ENCODE measurements around the gene ARHGAP6. TPM values are rescaled to one million over a fixed set of nuclear protein-coding genes. Genes with fewer than 3 reads are reported as not detected.
A peak's percentile ranks its signal among the peaks of the same experiment; 100 is the strongest.

The ARHGAP6 gene
- total RNA-seq, 4 donors from 2014 or later, result 49.2 to 63.8 (median 51.5) TPM

- Histone ChIP-seq H3K4me1 (peaks cover 8 to 30% of the 10 kb centered on the region in 2 donors), H3K36me3 (no peaks in the 10 kb centered on the region), H3K9me3 (no peaks in the 10 kb centered on the region), H3K27ac (peak overlapping the region in 2 of 3 donors; percentile 66), H3K27me3 (no peaks in the 10 kb centered on the region), H3K4me3 (replicated peaks in 1 of 3) (no peak overlapping the region)
- intact Hi-C loops (cut with DNase I), result no loop called here
- WGBS, 2 donors, result 92 to 95% methylated on average over 8 of the region's 8 CpGs
- TF ChIP-seq CTCF (IDR thresholded peaks at IDR 0.05) (no peak), POLR2A (IDR thresholded peaks at IDR 0.05) (no peak)
- DNase-seq, result no peak
Measured at GRCh38 chrX:11464836-11465463, 200.8 kb downstream of the ARHGAP6 start.

- Histone ChIP-seq H3K27ac (peak overlapping the region; percentile 60 to 66 (median 66)), H3K4me3 (replicated peaks in 1 of 3) (no peak overlapping the region), H3K27me3 (no peaks in the 10 kb centered on the region), H3K9me3 (no peaks in the 10 kb centered on the region), H3K4me1 (peaks cover 8 to 30% of the 10 kb centered on the region in 2 donors), H3K36me3 (no peaks in the 10 kb centered on the region)
- DNase-seq, result no peak
- intact Hi-C loops (cut with DNase I), result no loop called here
- TF ChIP-seq CTCF (IDR thresholded peaks at IDR 0.05), result no peak
- no peak for TF ChIP-seq POLR2A (IDR thresholded peaks at IDR 0.05)
- 56 to 64% methylated on average over 1 of the region's 1 CpG for WGBS, 2 donors
Measured at GRCh38 chrX:11464380-11464779, 201.3 kb downstream of the ARHGAP6 start.

GRCh38 chrX:11462648-11463047, 203.1 kb downstream of the ARHGAP6 start:
- no peaks in the 10 kb centered on the region for H3K9me3 ChIP-seq
- H3K36me3 ChIP-seq, result no peaks in the 10 kb centered on the region
- peak in 1 of 2 donors; percentile 21 for DNase-seq
- H3K27ac ChIP-seq, result peak overlapping the region; percentile 60 to 66 (median 66)
- no peak for TF ChIP-seq CTCF (IDR thresholded peaks at IDR 0.05)
- no peak for TF ChIP-seq POLR2A (IDR thresholded peaks at IDR 0.05)
- 19 to 33% methylated on average over 2 of the region's 2 CpGs for WGBS, 2 donors
- intact Hi-C loops (cut with DNase I), result no loop called here
- H3K27me3 ChIP-seq, result no peaks in the 10 kb centered on the region
- H3K4me3 ChIP-seq (replicated peaks in 1 of 3), result no peak overlapping the region
- peaks cover 8 to 30% of the 10 kb centered on the region in 2 donors for H3K4me1 ChIP-seq

- peaks cover 6 to 30% of the 10 kb centered on the region in 2 donors for H3K4me1 ChIP-seq
- no peaks in the 10 kb centered on the region for H3K27me3 ChIP-seq
- H3K36me3 ChIP-seq, result no peaks in the 10 kb centered on the region
- peak overlapping the region in 2 of 3 donors; percentile 66 for H3K27ac ChIP-seq
- WGBS, 2 donors, result 56 to 80% methylated on average over 5 of the region's 5 CpGs
- H3K4me3 ChIP-seq (replicated peaks in 1 of 3), result no peak overlapping the region
- no peak for DNase-seq
- TF ChIP-seq POLR2A (IDR thresholded peaks at IDR 0.05), result no peak
- TF ChIP-seq CTCF (IDR thresholded peaks at IDR 0.05), result no peak
- H3K9me3 ChIP-seq, result no peaks in the 10 kb centered on the region
- intact Hi-C loops (cut with DNase I), result no loop called here
Measured at GRCh38 chrX:11462136-11462535, 203.6 kb downstream of the ARHGAP6 start.

- WGBS, 2 donors, result 70 to 79% methylated on average over 5 of the region's 5 CpGs
- no peaks in the 10 kb centered on the region for H3K36me3 ChIP-seq
- no peak overlapping the region for H3K4me3 ChIP-seq (replicated peaks in 1 of 3)
- DNase-seq, result no peak
- TF ChIP-seq POLR2A (IDR thresholded peaks at IDR 0.05), result no peak
- no peak for TF ChIP-seq CTCF (IDR thresholded peaks at IDR 0.05)
- peak overlapping the region in 1 of 3 donors; percentile 66 for H3K27ac ChIP-seq
- peaks cover 6 to 30% of the 10 kb centered on the region in 2 donors for H3K4me1 ChIP-seq
- H3K9me3 ChIP-seq, result no peaks in the 10 kb centered on the region
- no peaks in the 10 kb centered on the region for H3K27me3 ChIP-seq
- intact Hi-C loops (cut with DNase I), result no loop called here
Measured at GRCh38 chrX:11461201-11462001, 204.3 kb downstream of the ARHGAP6 start.

Measured in thyroid gland (tissue), 4 donors.